GM15510 (cell line): ENCODE results near the gene GAA.

ENCODE experiments used
- POLR2A ChIP-seq: IDR thresholded peaks from 3 replicates; pipeline ENCODE4 v1.6.1; 2011; ENCODE audit warnings: borderline replicate concordance; ENCODE audit not compliant: insufficient read length; ENCODE audit errors: extremely low read depth

The GAA gene

DNA sequence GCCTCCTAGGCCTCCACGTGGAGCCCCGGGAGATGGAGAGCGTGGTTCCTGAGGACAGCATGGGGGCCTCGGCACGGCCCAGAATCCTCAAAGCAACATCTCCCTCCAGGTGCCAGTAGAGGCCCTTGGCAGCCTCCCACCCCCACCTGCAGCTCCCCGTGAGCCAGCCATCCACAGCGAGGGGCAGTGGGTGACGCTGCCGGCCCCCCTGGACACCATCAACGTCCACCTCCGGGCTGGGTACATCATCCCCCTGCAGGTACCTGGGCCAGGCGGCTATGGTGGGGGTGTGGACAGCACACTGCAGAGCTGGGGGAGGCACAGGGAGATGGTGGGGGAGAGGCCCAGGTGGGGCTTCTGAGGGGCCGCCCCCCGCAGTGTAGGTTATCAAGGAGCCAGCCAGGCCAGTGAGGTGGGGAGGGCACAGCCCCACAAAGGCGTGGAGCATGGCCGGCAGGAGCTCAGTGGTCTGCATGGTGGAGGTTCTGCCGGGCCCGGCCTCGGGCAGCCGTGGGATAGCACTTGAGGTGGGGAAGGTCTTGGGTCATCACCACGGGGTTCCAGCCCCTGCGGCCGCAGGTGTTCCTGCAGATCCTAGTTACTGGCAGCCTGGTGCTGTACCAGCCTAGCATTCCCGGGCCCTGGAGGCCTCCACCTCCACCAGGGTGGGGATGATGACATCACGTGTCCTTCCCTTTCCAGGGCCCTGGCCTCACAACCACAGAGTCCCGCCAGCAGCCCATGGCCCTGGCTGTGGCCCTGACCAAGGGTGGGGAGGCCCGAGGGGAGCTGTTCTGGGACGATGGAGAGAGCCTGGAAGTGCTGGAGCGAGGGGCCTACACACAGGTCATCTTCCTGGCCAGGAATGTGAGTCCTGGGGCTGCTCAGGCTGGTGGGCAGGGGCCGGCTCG is 16.4 kb downstream of the GAA start:
- no peak for TF ChIP-seq POLR2A

DNA sequence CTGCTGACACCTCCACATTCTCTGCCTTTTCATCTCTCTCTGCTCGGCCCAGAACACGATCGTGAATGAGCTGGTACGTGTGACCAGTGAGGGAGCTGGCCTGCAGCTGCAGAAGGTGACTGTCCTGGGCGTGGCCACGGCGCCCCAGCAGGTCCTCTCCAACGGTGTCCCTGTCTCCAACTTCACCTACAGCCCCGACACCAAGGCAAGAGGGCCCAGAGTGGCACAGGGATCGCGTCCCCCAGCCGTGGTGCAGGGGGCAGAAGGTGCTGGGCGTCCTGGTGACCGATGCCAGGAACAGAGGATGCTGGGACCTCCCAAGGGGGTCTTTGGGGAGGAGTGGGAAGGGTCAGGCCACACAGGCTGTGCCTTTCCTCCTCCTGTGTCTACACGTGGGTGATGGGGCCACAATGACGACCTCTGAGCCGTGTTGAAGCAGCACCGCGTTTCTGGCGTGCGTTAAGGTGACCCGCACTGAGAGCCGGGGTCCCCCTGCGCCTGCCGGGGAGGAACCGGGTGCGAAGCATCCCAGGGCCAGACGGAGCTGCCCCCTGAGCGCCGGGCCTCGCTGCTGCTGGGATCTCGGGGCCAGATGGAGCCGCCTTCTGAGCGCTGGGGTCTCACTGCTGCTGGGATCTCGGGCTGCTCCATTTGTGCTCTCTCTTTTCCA is 17.4 kb downstream of the GAA start:
- no peak for TF ChIP-seq POLR2A

DNA sequence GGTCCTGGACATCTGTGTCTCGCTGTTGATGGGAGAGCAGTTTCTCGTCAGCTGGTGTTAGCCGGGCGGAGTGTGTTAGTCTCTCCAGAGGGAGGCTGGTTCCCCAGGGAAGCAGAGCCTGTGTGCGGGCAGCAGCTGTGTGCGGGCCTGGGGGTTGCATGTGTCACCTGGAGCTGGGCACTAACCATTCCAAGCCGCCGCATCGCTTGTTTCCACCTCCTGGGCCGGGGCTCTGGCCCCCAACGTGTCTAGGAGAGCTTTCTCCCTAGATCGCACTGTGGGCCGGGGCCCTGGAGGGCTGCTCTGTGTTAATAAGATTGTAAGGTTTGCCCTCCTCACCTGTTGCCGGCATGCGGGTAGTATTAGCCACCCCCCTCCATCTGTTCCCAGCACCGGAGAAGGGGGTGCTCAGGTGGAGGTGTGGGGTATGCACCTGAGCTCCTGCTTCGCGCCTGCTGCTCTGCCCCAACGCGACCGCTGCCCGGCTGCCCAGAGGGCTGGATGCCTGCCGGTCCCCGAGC is 17.9 kb downstream of the GAA start:
- no peak for TF ChIP-seq POLR2A

DNA sequence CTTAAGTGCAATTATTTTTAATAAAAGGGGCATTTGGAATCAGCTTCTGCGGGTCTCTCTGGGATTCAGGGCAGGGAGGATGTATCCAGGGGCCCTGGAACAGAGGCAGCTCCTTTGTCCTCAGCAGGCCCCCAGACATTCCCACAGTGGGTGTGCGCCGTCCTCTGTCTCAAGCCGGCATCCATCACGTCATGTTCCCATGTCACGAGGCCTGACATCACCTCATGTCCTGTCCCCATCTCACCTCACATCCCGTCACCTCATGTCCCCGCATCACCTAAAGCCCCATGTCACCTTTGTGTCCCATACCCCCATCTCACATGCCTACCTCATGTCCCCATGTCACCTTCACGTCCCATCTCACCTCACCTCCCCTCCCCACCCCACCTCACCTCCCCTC is 18.5 kb downstream of the GAA start:
- TF ChIP-seq POLR2A: no peak

DNA sequence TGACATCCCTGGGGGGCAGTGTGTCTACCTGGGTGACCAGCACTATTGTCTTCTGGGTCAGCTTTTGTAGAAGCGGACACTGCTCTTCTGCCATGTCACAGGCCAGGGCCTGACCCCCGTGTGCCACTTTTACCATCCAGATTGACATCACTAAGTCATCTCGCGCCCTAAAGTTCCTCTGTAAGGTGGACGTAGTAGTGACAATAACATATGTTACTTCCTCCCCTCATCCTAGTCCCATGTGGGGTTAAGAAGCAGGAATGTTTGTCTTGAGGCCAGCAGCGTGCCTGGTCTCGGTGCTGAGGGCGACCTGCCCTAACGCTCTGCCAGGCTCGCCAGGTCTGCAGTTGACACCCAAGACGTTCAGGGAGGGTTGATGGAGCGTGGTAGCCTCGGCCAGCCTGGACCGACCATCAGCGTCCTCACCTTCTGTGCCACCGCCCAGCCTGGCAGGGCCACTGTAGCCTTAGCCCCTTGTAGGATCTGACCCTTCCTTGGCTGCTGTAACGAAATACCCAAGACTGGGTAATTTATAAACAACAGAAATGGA is 20.7 kb downstream of the GAA start:
- TF ChIP-seq POLR2A: no peak

DNA sequence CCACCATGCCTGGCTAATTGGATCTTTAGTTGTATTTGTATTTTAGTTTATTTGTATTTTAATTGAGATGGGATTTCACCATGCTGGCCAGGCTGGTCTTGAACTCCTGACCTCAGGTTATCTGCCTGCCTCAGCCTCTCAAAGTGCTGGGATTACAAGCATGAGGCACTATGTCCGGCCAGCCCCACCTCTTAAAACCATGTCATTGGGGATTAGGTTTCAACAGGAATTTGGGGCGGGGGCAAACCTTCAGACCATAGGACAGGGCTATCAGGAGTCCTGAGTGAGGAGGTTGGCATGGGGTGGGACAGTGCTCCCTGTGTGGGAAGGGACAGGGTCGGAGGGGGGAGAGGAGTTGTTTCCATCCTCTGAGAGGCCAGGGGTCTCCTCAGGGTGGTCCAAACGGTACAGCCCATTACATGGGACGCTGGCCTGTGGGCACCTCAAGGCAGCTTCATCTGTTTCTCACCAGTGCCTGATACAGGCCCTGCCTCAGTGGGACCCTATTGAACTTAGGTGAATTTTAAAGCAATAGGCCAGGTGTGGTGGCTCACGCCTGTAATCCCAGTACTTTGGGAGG is 21.6 kb downstream of the GAA start:
- TF ChIP-seq POLR2A: no peak

DNA sequence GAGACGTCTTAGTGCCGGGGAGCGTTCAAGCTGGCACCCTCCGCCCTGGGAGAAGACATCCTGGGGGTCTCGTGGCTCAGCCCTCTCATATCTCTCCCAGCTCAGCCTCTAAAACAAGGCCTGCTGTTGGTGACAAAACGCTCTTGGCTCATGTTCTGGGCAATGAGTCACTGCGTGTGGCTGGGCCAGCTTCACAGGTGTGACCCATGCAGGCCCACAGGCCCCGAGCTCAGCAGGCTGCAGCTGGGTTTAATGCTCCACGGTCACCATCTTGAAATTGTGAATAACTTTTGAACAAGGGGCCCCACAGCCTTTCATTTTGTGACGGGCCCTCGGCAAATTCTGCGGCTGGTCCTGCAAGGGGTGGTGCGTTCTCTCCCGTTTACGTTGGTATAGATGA is 22.4 kb downstream of the GAA start:
- no peak for TF ChIP-seq POLR2A

DNA sequence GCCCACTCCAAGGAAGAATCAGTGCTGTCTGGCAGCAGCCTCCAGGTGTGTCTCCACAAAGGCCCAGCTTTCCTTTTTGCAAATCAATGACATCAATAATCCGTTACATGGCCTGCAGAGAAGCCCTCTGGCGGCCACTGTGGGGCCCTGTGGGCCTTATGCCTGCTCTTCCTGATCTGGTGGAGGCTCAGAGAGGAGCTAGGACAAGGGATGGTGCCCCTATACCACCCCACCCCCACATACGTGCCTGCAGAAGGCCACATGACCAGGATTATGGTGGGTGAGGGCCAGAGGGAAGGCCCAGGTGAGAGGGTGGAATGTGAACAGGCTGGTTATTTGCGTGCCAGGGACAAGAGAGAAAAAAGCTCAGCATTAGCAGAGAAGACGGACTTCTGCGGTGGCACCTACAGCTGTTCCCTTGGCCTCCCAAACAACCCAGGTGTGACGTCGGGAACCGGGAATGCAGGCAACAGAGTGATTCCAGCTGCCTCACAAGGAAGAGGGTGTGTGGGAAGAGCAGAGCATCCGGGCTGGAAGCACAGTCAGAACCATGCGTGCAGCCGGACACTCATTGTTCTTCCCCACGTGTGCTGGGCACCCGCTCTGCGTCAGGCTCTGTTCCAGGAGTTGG is 23.1 kb downstream of the GAA start:
- TF ChIP-seq POLR2A: no peak

DNA sequence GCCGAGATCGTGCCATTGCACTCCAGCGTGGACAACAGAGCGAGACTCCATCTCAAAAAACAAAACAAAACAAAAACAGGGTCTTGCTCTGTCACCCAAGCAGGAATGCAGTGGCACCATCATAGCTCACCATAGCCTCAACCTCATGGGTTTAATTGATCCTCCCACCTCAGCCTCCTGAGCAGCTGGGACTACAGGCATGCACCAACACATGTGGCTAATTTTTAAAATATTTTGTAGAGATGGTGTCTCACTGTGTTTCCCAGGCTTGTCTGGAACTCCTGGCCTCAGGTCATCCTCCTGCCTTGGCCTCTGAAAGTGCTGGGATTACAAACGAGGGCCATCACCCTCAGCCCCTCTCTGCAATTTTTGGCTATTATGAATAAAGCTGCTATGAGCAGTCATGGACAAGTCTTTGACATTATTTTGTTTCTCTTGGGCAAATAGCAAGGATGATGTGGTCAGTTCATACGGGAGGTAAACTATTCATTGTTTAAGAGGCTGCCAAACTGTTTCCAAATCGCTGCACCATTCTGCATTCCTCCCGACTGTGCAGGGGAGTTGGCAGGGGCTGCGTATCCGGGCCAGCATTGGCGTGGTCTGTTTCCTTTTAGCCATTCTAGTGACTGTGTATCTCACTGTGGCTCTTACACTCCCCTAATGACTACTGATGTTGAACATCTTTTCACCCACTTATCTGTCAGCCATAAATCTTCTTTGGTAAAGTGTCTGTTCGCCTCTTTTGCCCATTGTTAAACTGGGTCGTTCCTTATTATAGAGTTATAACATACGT is 24.5 kb downstream of the GAA start:
- TF ChIP-seq POLR2A: no peak

DNA sequence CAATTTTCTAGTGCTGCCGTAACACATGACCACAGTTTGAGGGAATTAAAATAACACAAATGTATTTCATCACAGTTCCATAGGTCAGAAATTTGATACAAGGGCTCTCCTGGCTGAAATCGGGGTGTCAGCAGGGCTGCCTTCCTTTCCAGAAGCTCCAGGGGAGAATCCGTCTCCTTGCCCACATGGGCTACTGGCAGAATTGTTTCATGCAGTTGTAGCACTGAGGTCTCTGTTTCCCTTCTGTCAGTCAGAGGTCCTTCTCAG is 25.0 kb downstream of the GAA start:
- no peak for TF ChIP-seq POLR2A

DNA sequence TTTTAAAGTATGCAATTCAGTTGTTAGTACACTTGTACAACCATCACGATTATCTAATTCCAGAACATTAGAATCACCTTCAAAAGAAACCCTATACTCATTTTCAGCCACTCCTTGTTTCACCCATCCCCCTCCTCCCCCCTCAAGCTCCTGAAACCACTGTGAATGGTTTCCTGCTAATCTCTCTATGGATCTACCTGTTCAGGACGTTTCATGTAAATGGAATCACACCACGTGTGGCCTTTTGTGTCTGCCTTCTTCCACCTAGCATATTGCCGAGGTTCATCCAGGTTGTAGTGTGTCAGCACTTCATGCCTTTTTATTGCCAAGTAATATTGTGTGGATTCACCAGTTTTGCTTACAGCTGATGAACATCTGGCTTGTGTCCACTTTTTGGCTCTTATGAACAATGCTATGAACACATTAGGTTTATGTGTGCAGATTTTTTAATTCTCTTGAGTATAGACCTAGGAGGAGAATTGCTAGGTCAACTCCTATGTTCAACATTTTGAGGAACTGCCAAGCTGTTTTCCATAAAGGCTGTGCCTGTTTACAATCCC is 27.7 kb downstream of the GAA start:
- TF ChIP-seq POLR2A: no peak

DNA sequence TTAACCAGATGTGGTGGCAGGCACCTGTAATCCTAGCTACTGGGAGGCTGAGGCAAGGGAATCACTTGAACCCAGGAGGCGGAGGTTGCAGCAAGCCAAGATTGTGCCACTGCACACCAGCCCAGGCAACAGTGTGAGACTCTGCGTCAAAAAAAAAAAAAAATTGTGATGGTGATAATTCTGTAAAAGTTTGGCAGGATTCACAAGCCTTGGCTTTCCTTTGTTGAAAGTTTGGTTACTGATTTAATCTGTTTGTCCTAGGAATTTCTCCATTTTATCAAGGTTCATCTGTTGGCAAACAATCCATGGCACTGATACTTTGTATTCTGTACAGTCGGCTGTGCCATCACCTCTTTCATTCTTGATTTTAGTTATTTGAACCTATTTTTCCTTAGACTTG is 29.6 kb downstream of the GAA start:
- TF ChIP-seq POLR2A: no peak

DNA sequence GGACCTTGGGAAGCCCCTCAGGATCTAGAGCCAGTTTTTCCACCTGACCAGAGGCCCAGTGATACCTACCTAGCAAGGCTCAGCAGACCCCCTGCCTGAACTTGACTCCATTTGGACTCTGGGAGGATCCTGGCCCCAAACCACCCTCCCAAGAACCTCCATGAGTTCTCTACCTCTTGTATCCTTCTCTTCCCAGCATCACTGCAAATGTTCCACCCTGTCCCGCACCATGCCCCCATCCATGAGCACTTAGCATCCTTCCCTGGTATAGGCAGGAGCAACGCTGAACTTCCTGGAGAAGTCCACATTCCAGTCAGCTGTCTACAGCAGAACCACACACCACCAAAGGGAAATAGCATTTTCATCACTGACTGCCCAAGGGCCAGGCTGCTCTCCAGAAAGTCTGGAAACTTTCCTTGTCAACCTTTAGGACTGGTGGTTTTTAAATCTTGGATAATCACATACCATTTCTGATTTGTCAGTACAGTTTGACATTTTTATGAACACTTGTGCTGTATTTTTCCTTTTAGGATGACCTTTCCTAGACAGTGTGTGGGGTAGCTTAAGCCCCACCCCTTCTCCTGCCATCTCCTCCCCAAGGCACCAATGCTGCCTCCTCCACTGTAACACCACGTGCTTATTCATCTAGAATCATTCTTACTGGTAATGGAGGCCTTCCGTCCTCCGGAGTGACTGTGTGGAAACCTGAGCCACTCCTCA is 31.7 kb downstream of the GAA start:
- no peak for TF ChIP-seq POLR2A
